AG09309 (cell line): Measurements from ENCODE around the gene PLPP7.

Experiments used
- DNase-seq: peaks from one replicate; pipeline ENCODE4 v3.0.0-alpha.2; 2010; ENCODE audit warnings: low read depth
- H3K4me3 ChIP-seq: 2 replicates; pipeline ENCODE4 v1.5.1; 2011; ENCODE audit warnings: mild to moderate bottlenecking, low read depth, low read length, moderate library complexity; ENCODE audit not compliant: control insufficient read depth
- TF ChIP-seq, protein P1 (sequence below): IDR thresholded peaks from 2 replicates; pipeline ENCODE4 v1.5.1; 2011; ENCODE audit warnings: mild to moderate bottlenecking, low read depth, low read length, inconsistent platforms; ENCODE audit not compliant: insufficient read depth, control insufficient read depth; ENCODE audit errors: missing control alignments

Gene PLPP7

DNA sequence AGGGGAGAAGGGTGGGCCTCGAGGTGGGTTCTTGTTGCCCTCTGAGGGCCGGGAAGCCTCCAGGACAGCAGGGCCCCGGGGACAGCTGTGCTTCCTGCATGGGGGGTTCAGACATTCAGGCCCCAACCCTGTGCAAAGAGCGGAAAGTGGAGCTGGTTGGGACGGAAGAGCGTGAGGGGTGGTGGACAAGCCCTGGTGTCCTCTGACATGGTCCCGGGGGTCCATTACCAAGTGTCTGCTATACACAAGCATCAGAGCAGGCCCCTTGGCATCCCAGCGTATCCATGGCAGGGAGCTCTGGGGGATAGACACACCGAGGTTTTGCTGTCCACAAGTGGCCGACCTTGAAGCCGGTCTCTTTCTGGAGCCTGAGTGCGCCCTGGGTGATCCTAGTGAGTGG lies 9.3 kb downstream of the PLPP7 start:
- TF ChIP-seq, protein P1, sequence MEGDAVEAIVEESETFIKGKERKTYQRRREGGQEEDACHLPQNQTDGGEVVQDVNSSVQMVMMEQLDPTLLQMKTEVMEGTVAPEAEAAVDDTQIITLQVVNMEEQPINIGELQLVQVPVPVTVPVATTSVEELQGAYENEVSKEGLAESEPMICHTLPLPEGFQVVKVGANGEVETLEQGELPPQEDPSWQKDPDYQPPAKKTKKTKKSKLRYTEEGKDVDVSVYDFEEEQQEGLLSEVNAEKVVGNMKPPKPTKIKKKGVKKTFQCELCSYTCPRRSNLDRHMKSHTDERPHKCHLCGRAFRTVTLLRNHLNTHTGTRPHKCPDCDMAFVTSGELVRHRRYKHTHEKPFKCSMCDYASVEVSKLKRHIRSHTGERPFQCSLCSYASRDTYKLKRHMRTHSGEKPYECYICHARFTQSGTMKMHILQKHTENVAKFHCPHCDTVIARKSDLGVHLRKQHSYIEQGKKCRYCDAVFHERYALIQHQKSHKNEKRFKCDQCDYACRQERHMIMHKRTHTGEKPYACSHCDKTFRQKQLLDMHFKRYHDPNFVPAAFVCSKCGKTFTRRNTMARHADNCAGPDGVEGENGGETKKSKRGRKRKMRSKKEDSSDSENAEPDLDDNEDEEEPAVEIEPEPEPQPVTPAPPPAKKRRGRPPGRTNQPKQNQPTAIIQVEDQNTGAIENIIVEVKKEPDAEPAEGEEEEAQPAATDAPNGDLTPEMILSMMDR: no peak
- no peak for DNase-seq
- no peak overlapping the region for H3K4me3 ChIP-seq

DNA sequence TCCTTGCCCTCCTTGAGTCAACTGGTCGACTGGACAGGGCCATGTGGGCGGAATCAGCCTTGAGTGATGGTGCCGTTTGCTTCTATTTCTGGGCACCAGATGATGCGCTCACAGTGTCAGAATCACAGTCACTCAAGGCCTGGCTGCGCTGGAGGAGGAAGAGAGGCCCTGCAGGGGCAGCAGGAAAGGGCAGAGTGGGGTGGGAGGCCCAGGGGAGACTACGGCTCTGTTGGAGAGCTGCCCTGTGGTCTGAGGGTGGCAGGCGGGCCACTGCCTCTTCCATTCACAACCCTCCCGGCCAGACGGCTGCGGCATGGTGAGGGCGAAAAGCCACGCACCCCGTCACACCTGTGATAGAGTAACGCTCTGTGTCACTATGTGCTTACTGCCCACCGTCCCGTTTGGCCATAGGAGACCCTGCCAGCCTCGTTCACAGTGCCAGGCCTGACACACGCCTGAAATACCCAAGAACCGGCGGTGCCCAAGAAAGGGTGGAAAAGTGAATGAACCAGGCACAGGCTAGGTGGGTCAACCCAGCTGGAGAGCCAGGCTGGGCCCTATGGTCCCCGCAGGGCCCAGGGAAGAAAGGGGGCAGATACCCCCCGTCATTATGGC lies 9.9 kb downstream of the PLPP7 start:
- H3K4me3 ChIP-seq: no peak overlapping the region
- TF ChIP-seq, protein P1: no peak
- DNase-seq: no peak

DNA sequence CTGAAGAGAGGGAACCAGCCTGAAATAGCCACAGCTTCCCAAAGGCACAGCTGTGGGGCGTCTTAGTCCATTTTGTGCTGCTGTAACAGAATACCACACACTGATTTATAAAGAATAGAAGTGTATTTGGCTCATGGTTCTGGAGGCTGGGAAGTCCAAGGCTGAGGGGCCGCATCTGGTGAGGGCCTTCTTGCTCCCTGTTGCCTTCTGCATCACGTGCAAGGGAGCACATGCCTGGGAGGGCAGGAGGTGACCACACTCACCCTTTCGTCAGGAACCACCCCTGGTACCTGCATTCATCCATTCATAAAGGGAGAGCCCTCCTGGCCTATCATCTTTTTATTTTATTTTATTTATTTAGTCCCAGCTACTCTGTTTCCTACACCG lies 10.4 kb downstream of the PLPP7 start:
- DNase-seq: no peak
- TF ChIP-seq, protein P1: no peak
- H3K4me3 ChIP-seq: no peak overlapping the region

DNA sequence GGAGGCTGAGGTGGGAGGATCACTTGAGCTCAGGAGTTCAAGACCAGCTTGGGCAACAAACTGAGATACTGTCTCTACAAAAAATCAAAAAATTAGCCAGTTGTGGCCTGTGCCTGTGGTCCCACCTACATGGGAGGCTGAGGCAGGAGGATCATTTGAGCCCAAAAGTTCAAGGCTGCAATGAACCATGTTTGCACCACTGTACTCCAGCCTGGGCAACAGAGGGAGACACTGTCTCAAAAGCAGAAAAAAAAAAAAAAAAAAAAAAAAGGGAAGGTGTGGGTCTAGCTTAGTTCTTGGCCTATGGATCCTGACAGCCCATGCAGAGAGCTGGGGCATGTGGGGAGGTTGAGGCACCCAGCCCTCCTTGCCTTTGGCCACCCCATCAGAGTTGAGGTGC lies 10.9 kb downstream of the PLPP7 start:
- no peak for DNase-seq
- H3K4me3 ChIP-seq: no peak overlapping the region
- TF ChIP-seq, protein P1: no peak

DNA sequence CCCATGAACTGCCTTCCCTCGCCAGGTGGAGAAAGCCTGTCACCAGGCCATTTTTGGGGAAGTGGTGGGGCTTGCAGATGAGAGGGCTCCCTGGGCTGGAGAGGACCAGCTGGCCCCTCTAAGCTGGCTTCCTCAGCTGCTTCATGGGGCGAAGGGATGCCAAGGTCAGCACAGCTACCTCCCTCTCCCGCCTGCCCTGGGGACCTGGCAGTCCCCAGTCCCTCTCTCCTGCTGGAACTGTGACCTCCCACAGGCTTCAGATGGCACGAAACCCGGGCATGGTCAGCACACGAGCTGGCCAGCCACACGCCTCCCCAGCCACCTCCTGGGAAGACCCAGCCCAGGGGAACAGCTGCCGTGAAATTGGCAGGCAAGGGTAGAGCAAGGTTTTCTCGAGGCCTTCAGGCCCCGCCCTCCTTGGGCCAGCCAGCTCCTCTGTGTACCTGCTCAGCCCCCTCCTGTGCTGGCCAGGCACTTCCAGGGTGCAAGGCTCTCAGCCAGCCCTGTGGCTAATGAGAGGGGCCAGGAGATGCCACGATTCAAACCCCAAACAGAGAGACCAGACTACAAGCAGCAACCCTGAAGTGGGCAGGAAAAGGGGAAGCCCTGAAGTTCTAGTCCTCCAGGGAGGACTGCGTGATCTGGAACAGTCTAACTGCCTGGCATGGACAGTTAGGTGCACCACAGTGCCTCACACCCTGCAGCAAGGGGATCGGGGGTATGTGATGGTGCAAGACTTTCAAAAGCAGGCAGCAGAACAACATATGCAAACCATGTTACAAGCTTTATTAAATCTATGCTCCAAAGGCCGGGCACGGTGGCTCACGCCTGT lies 12.9 kb downstream of the PLPP7 start:
- TF ChIP-seq, protein P1: no peak
- DNase-seq: no peak
- no peak overlapping the region for H3K4me3 ChIP-seq

DNA sequence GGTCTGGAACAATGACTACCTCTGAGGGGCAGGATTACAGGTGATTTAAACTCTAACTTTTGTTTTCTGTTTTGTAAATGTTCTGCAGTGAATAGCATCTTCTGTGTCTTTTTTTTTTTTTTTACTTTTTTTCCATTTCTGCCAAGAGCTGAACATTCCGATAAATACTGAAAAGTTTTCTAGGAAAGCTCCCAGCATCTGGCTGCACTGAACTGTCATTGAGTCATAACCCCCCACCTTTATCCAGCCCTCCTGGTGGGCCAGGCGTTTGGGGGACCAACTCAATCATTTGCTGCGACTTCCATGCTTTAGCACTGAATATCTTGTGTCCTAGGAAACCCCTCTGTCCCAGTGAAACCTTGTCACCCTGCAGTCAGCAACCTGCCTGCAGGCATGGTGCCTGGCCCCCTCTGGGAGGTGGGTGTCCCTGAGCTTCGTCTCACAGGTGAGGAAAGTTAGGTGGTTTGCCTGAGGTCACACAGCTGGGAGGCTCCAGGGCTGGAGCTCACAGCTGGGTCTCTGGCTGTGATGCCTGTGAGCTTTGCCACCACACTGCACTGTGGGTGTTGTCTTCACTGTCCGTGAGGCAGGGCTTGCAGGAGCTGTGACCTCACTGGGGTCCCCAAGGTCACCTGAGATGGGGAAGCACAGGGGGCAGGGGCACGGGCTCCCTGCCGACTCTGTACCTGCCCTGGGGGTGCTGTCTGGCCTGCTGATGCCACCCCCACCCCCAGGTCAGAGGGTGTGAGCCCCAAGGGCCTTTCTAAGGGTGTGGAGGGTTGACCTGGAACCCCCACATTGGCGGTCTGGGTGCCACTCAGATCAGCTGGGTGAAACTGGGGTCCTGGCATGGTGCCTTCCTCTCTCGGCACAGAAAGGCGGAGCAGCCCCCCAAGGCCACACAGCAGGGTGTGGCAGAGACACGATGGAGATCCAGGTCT lies 14.1 kb downstream of the PLPP7 start:
- no peak overlapping the region for H3K4me3 ChIP-seq

More for the DNA sequence above, 14.1 kb downstream of the PLPP7 start:
- no peak for DNase-seq
- TF ChIP-seq, protein P1: no peak
